Heart left ventricle (tissue), 16 donors: Measurements from ENCODE around the gene TGFBR3. TPM values are rescaled to one million over a fixed set of nuclear protein-coding genes. Genes with fewer than 3 reads are reported as not detected.

Experiments
- ATAC-seq, 4 donors: fragments of 200-7000 bp; cut with Tn5 transposase; one replicate each; pipeline ENCODE4 v1.9.1; 2020 to 2022; ENCODE audit warnings: moderate library complexity in 4 of 4, mild to moderate bottlenecking in 3 of 4, moderate number of reproducible peaks in 1 of 4
- DNase-seq, 5 donors: peaks; one replicate each; pipeline ENCODE4 v3.0.0-alpha.2; 2020
- H3K27ac ChIP-seq, 12 donors: fragments of 200-600 bp; sonication (generic) in 4 of 12; one replicate each; pipeline versions ENCODE4 v1.5.0 to v1.8.0; 2016 to 2022; ENCODE audit warnings: mild to moderate bottlenecking in 2 of 12
- H3K27me3 ChIP-seq, 9 donors: fragments of 200-600 bp; sonication (generic) in 2 of 9; one replicate each; pipeline versions ENCODE4 v1.5.1 to v1.8.0; 2016 to 2022; ENCODE audit warnings: mild to moderate bottlenecking in 3 of 9
- H3K36me3 ChIP-seq, 9 donors: fragments of 200-600 bp; sonication (generic) in 2 of 9; one replicate each; pipeline versions ENCODE4 v1.5.0 to v1.8.0; 2018 to 2022; ENCODE audit warnings: mild to moderate bottlenecking in 2 of 9
- H3K4me1 ChIP-seq, 12 donors: fragments of 200-600 bp; sonication (generic) in 4 of 12; one replicate each; pipeline versions ENCODE4 v1.5.0 to v1.8.0; 2016 to 2022; ENCODE audit warnings: mild to moderate bottlenecking in 3 of 12
- H3K4me3 ChIP-seq, 12 donors: fragments of 200-600 bp; sonication (generic) in 4 of 12; one replicate each; pipeline versions ENCODE4 v1.5.0 to v1.8.0; 2017 to 2022; ENCODE audit warnings: mild to moderate bottlenecking in 9 of 12, moderate library complexity in 4 of 12
- H3K9me3 ChIP-seq, 12 donors: fragments of 200-600 bp; sonication (generic) in 4 of 12; one replicate each; pipeline versions ENCODE4 v1.5.0 to v1.8.0; 2016 to 2022; ENCODE audit warnings: mild to moderate bottlenecking in 1 of 12
- CTCF ChIP-seq, 12 donors: fragments of 200-600 bp; sonication (generic) in 4 of 12; IDR thresholded peaks; one replicate each; pipeline versions ENCODE4 v1.5.0 to v1.8.0; 2018 to 2022; ENCODE audit warnings: antibody characterized with exemption in 12 of 12, mild to moderate bottlenecking in 5 of 12
- POLR2A ChIP-seq, 2 donors: fragments of 450-650 bp; IDR thresholded peaks; one replicate each; pipeline ENCODE4 v1.6.1; 2017; ENCODE audit warnings: antibody characterized with exemption in 2 of 2, mild to moderate bottlenecking in 2 of 2, moderate library complexity in 2 of 2
- WGBS, 4 donors: extraction: QIAGEN DNeasy Blood & Tissue Kit in 2 of 4; methylation state at CpG; one replicate each; pipeline versions ENCODE4 v1.1.5 to v1.1.7; 2013 to 2018; 5-methylcytosine and 5-hydroxymethylcytosine counted together
- intact Hi-C, 10 donors: fragments of 100-400 bp; cut with DNase I; formaldehyde crosslinking; loops; one replicate each; pipeline versions ENCODE4 v1.11.1 to v1.14.2; 2022
- polyA plus RNA-seq, 2 donors: library from polyadenylated mRNA; stranded (reverse); fragments of 200-250 nt; gene quantifications; one replicate each; pipeline ENCODE4 v1.2.3, GENCODE V29; 2013
- total RNA-seq, 9 donors: library from RNA; depleted of rRNA in 2 of 9; stranded (reverse); fragments of >200 nt in 2 of 9; fragmentation: NEBNext Ultra II Directional in 3 of 9; extraction: Animal tissue kit (Norgen Biotek cat#: 25700) in 3 of 9; gene quantifications; one replicate each; pipeline versions ENCODE4 v1.1.0 to v1.2.4, GENCODE V29; 2016 to 2023
- donor health status: ischemic (EF 13 %, LVEDD 7.1; RV severe dilation, severe dysfunction).
- donor health status: healthy with polysubstance abuse.
- donor health status: DM: no; HTN: yes; CAD: no.
- donor health status: DM: no; HTN: no; CAD: no.
- donor health status: ischemic (EF 25% LVEDD 6.9; RV normal size, moderate dysfunction).
- donor health status: ischemic (EF 25% LVEDD 5.7; RV mildly dilated, moderate dysfunction).
- donor health status: healthy.
- donor health status: DM: yes; HTN: yes; CAD: no.
- donor health status: ischemic (EF 35%, LVEDD 5.7; RV mildly dilated, moderate dysfunction).
- donor health status: nonischemic (EF 11% LVEDD 7.7; RV severe dilation, severe dysfunction).
- donor health status: DM: yes; HTN: yes; CAD: no.
- donor health status: PGD.
- donor health status: ischemic (EF 29% LVEDD 5.4; RV normal size, mild dysfunction).
- donor health status: nonischemic (EF 23%, LVEDD 6.1; RV moderate dilation, normal function).

TGFBR3 gene
- total and polyA plus RNA-seq, 11 donors: 6.9 to 51.8 (median 22.7) TPM

GRCh38 chr1:91680556-91681155 lies 205.3 kb downstream of the TGFBR3 start:
- H3K27me3 ChIP-seq: no peaks in the 10 kb centered on the region
- H3K4me1 ChIP-seq: peaks cover 0 to 27% (median 20%) of the 10 kb centered on the region in 12 donors
- intact Hi-C loops: loop anchor here in 1 of 10 donors (10.0 kb wide), 1 partner anchor 146 kb away; no protein-coding TSS in a partner anchor
- peaks cover 0 to 21% (median 9%) of the 10 kb centered on the region in 9 donors for H3K36me3 ChIP-seq
- H3K4me3 ChIP-seq: no peak overlapping the region
- WGBS, 4 donors: 91 to 97% (median 95%) methylated on average over 4 of the region's 4 CpGs
- DNase-seq (no peak), ATAC-seq (no peak)
- no peak overlapping the region for H3K27ac ChIP-seq
- TF ChIP-seq POLR2A (IDR thresholded peaks at IDR 0.05): no peak
- TF ChIP-seq CTCF (IDR thresholded peaks at IDR 0.05): no peak
- no peaks in the 10 kb centered on the region for H3K9me3 ChIP-seq

GRCh38 chr1:91679446-91679845 lies 206.5 kb downstream of the TGFBR3 start:
- intact Hi-C loops: no loop called here
- H3K4me1 ChIP-seq: peaks cover 0 to 15% (median 9%) of the 10 kb centered on the region in 12 donors
- H3K27ac ChIP-seq: no peak overlapping the region
- WGBS, 4 donors: 90 to 97% (median 93%) methylated on average over 4 of the region's 4 CpGs
- no peak overlapping the region for H3K4me3 ChIP-seq
- H3K36me3 ChIP-seq: peaks cover 0 to 21% (median 9%) of the 10 kb centered on the region in 9 donors
- ATAC-seq: no peak
- H3K27me3 ChIP-seq: no peaks in the 10 kb centered on the region
- DNase-seq: no peak
- no peaks in the 10 kb centered on the region for H3K9me3 ChIP-seq
- TF ChIP-seq POLR2A (IDR thresholded peaks at IDR 0.05): no peak
- TF ChIP-seq CTCF (IDR thresholded peaks at IDR 0.05): no peak

DNA sequence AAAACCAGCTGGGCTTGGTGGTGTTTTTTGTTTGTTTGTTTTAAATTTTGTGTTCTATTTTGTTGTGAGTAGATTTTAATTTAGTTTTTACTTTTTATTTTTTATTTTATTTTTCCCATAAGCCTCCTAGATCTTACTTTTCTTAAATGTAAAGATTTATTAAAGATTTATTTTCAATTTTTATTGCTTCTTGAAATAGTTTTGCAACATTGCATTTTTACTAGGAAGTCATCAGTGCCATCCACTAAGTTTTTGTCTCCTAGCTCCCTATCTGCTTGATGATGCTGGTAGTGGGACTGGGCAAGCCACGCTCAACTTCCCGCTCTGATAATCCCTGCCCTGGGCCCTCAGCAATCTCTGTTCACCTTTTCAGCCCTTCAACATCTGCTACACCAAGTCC lies 209.9 kb downstream of the TGFBR3 start:
- no peak overlapping the region for H3K27ac ChIP-seq
- no peaks in the 10 kb centered on the region for H3K9me3 ChIP-seq
- peaks cover 0 to 4% (median 0%) of the 10 kb centered on the region in 9 donors for H3K36me3 ChIP-seq
- H3K4me1 ChIP-seq: no peaks in the 10 kb centered on the region
- no peak for ATAC-seq
- H3K4me3 ChIP-seq: no peak overlapping the region
- no peaks in the 10 kb centered on the region for H3K27me3 ChIP-seq
- no peak for TF ChIP-seq CTCF (IDR thresholded peaks at IDR 0.05)
- no peak for TF ChIP-seq POLR2A (IDR thresholded peaks at IDR 0.05)
- intact Hi-C loops: no loop called here
- 97 to 98% (median 97%) methylated on average over 2 of the region's 2 CpGs for WGBS, 4 donors
- DNase-seq: no peak

DNA sequence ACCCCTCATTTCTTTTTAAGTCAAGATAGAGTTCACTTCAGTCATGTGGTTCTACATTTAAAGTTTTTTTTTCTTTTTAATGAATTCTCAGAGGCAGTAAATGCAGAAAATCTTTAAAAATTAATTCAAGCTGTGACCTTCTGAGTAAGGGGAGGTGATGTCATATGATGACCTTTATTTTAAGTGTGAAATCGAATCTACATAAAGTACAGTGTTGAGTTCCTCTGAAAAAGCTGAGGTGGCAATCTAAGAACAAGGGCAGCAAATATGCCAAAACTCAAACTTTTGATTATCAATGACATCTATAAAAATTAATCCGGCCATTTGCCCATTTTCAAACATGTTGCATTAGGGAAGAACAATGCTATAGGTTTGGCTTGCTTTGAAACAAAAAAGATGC lies 211.8 kb downstream of the TGFBR3 start:
- H3K36me3 ChIP-seq: no peaks in the 10 kb centered on the region
- no peaks in the 10 kb centered on the region for H3K27me3 ChIP-seq
- no peaks in the 10 kb centered on the region for H3K9me3 ChIP-seq
- 86 to 91% (median 89%) methylated on average over 2 of the region's 2 CpGs for WGBS, 4 donors
- H3K4me1 ChIP-seq: no peaks in the 10 kb centered on the region
- no peak overlapping the region for H3K27ac ChIP-seq
- intact Hi-C loops: no loop called here
- ATAC-seq (no peak), DNase-seq (no peak)
- TF ChIP-seq CTCF (IDR thresholded peaks at IDR 0.05) (no peak), POLR2A (IDR thresholded peaks at IDR 0.05) (no peak)
- no peak overlapping the region for H3K4me3 ChIP-seq
